Fibroblast of peridontal ligament (primary cell): ENCODE measurements around the gene MTA3.

ENCODE experiments used
- DNase-seq: peaks from one replicate; pipeline ENCODE4 v3.0.0-alpha.2; 2010; ENCODE audit errors: extremely low read depth

MTA3 gene

DNA sequence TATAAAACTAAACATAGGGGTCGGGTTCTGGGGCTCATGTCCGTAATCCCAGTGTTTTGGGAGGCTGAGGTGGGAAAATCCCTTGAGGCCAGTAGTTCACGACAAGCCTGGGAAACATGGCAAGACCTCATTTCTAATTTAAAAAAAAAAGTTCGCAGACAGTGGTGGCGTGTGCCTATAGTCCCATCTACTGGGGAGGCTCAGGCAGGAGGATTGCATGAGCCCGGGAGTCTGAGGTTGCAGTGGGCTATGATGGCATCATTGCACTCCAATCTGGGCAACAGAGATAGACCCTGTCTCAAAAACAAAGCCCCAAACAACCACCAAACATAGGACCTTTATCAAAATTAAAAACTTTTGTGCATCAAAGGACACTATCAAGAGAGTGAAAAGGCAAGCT, 233.7 kb downstream of the MTA3 start:
- DNase-seq: no peak

DNA sequence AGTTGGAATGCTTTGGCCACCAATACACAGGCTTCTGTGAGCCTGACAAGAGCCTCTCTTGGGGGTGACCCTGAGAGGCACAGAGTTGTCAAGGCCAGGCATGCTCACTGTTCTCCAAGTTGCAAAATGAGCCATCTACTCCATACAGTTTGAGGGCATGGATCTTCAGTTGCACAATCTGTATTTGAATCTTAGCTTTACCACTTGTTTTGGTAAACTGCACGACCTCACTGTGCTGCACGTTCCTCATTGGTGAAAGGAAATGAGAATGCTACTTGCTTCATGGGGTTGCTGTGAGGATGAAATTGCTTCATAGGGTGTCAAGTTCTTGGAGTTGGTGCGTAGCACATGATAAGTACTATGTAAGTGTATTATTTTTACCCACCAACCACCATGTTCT, 235.9 kb downstream of the MTA3 start:
- DNase-seq: peak; percentile 68

DNA sequence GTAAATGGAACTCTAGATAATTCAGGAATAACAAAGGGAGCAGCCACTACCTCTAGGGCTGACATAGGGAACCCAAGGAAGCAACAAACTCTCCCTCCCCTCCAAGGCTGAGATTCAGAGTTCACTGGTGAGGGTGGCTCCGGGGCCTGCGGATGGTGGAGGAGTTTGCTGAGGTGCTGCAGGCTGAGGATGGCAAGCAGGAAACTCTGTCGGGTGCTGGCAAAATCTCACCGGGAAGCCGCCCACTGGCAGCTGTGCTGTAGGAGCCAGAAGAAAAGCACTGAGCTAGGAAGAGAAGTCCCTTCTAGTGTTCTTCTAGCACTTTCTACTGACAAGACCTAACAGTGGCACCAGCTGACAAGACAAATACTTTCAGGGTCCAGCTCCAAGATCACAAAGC, 236.5 kb downstream of the MTA3 start:
- no peak for DNase-seq
